DMS53 treated with DMSO at 0.1 percent for 48 hours (cell line): ENCODE results near the gene DIMT1.
A peak's percentile ranks its signal among the peaks of the same experiment; 100 is the strongest.

Source experiments
- DNase-seq: peaks from one replicate; lab custom pipeline; 2025; ENCODE audit not compliant: unreplicated experiment; lab: John Stamatoyannopoulos, UW

DIMT1 gene

DNA sequence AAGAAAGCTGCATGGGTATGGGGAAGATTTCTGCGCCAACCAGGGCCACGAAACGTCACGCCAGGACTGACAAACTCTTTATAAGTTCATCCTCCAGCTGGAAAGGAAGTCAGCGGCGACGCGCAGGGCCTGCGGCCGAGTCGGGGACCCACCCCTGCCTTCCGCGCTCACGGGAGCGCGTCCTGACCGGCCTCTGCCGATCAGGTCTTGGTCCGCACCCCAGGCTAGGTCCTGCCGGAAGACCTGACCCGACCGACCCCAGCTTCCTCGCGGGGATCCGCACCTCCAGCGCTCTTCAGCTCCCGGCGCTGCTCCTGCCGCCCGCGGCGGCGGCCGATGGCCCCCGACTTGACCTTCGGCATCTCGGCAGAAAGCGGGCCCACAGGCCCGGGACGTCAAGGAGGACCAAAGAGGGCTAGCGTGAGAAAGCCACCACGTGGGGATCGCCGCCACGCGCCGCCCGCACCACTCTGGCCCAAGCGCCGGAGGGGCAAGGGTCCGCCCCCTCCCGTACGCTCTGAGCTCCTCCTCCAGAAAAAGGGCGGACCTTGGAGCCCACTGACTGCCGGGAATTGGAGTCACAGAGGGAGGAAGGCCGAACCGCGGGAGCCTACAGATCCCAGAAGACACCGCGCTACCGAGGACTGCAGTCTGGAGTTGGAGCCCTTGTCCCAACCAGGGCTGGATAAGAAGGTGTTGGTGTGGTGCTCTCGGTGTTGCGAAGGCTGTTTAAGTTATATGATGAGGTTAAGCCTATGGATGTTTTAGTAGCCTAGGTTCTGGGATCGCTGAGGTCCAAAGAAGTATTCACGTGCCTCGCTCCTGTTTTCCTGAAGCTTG, at the start of gene DIMT1:
DIMT1 (minus strand) TSS at position 495 of the 840 bp plus-strand sequence; CDS start at position 362, 133 bp downstream.
- DNase-seq, result peak; percentile 97

GRCh38 chr5:62450259-62450658, 46.6 kb upstream of the DIMT1 start:
- no peak for DNase-seq

DNA sequence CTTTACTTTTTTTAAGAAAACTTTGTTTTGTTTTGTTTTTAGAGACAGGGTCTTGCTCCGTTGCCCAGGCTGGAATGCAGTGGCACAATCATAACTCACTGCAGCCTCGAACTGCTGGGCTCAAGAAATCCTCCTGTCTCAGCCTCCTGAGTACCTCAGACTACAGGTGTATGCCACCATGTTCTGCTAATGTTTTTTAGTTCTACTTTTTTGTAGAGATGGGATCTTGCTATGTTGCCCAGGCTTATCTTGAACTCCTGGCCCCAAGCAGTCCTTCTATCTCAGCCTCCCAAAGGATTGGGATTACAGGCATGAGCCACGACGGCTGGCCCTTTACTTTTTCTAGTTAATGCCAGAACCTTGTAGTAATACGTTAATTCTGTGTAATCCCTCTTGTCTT, 44.8 kb upstream of the DIMT1 start:
- no peak for DNase-seq

- DNase-seq, result no peak
Observed at GRCh38 chr5:62432621-62433064, 28.9 kb upstream of the DIMT1 start.

DNA sequence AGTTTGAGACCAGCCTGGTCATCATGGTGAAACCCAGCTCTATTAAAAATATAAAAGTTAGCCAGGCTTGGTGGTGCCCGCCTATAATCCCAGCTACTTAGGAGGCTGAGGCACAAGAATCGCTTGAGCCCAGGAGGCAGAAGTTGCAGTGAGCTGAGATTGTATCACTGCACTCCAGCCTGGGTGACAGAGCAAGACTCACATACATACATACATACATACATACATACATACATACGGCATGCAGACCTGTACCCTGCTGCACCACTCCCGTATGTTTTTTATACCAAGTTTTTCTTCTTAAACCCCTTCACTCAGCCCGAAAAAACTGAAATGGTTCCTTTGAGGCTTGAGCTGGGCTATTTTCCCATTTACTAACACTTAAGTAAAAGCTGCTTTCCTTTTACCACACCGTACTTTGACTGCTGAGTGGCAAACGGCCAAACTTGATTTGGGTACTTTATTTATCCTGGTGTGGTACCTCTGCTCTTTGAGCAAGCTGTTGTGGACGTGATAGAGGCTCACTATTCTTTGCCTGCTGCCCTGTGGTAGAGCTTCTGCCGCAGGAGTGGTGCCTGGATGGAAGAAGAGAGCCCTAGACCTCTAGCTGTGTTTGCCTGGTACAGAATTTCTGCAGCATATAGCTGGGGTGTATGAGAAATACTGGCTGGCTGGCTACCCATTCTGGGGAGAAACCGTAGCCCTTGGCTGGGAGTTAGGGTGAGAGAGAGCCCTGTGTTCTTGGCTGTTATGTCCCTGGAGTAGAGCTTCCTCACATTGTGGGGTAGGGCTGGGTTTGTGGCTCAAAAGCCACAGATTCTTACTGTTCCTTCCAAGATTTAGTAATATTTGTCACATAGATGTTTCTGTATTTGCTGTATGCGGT, 28.3 kb upstream of the DIMT1 start:
- DNase-seq, result no peak

GRCh38 chr5:62424763-62425162, 21.1 kb upstream of the DIMT1 start:
- no peak for DNase-seq

GRCh38 chr5:62421414-62421813, 17.7 kb upstream of the DIMT1 start:
- no peak for DNase-seq

DNA sequence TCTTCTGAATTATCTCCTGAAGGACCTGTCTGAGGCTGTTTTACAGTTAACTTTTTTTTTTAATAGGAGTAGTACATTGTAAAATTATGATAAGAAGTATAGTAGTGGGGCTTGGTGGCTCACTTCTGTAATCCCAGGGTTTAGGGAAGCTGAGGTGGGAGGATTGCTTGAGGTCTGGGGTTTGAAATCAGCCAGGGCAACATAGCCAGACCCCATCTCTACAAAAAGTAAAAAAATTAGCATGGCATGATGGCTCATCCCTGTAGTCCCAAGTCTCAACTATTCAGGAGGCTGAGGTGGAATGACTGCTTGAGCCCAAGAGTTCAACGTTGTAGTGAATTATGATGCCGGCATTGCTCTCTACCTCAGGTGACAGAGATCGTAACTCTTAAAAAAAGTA, 15.9 kb upstream of the DIMT1 start:
- no peak for DNase-seq

DNA sequence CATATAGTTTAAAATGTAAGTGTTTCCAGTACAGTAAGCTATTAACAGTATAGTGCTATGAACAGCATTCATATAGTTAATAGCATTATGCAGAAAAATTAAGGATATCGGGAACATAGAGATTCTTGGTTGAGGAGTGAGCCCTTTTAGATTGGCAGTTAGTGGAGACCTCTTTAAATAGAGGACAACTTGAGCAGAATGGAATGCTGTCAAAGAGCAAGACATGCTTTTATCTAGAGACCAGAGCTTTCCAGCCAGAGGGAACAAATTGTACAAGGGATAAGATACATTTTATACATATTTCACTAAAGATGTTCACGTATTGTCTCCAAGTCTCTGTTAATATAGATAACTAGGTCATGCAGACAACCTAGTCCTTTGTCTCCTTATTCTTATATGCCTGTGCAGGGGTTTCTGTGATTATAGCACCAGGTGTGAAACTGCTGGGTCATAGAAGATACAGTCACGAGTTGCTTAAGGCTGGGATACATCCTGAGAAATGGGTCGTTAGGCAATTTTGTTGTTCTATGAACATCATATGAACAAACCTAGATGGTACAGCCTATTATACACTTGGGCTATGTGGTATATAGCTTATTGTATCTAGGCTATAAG, 14.9 kb upstream of the DIMT1 start:
- DNase-seq, result no peak

DNA sequence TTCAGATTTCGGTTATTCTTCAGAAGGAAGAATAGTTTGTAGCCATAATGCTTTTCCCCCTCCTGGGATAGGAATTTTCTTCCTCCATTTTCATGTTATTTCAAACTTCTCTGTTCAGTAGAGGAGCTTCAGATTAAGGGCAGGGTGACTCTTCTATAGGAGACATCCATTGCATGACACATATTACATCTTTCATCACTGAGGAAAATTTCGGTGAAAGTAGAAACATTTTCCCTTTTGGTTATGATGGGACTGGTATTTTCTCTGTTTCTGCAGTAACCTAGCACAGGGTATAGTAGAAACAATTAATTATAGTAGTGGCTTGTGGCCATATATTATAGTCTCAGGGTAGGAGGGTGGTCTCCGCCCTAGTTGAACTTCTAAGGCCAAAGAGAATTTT, 10.0 kb upstream of the DIMT1 start:
- DNase-seq, result no peak

DNA sequence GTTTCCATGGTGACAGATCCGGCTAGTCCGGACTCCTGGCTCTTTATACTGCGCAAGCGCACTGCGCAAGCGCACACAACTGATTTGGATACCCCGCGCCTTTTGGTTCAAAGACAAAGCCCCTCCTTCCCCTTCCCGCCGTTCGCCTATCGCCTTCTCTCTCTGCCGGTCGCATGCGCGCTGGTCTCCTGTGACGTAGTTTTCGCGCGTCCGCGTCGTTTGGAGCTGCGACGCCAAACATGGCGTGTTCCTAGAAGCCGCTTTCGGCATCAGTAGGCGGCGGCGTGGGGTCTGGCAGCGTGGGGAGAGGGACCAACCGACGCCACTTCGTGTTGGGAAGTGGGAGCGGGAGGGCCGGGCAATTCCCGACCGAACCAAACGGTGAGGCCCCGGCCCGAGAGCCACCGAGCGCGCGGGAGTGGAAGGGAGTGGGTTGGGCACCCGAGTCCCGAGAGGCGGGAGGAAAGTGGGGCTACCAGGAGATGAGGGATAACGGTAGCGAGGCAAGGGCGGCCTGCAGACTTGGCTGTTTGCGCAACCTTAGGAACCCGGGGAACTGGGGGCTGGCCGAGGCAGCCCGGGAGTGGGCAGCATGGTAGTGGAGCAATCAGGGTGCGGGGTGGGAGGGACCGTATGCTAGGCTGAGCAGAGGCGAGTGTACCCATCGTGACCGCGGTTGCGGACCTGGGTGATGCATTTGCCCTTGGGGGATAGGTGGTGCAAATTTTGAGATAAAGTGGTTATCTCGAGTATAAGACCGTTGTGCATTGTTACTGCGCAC, 9.0 kb upstream of the DIMT1 start, which contains the start of gene IPO11:
IPO11 (plus strand) TSS at position 215 of the 781 bp plus-strand sequence. CDS start 24,517 bp downstream, outside the sequence.
- peak; percentile 98 for DNase-seq

DNA sequence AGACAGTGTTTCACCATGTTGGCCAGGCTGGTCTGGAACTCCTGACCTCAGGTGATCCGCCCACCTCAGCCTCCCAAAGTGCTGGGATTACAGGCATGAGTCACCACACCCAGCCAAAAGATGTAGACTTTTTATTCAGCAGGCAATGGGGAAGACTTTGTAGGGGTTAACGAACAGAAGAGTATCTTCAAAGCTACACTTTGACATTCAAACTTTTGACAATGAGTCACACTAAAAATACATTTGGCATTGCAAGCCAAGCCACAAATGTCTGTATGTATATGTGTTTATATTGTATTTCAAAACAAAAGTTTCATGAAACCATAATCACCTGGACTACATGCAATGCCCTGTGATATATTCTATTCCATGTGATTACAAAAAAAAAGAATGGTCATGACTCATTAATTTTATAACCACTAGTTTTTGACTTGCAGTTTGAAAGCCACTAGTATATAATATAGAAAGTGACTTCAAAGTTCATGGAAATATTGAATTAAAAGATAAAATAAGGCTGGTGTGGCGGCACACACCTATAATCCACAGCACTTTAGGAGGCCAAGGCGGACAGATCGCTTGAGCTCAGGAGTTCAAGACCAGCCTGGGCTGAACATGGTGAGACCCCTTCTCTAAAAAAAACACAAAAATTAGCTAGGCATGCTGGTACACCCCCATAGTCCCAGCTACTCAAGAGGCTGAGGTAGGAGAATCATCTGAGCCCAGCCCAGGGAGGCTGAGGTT, 8.3 kb downstream of the DIMT1 start:
- no peak for DNase-seq

- DNase-seq, result no peak
Observed at GRCh38 chr5:62386824-62387223, 16.9 kb downstream of the DIMT1 start.

- no peak for DNase-seq
Observed at GRCh38 chr5:62385816-62386400, 17.8 kb downstream of the DIMT1 start.

GRCh38 chr5:62385131-62385530, 18.6 kb downstream of the DIMT1 start:
- DNase-seq, result no peak

GRCh38 chr5:62376064-62376463, 27.6 kb downstream of the DIMT1 start:
- no peak for DNase-seq

DNA sequence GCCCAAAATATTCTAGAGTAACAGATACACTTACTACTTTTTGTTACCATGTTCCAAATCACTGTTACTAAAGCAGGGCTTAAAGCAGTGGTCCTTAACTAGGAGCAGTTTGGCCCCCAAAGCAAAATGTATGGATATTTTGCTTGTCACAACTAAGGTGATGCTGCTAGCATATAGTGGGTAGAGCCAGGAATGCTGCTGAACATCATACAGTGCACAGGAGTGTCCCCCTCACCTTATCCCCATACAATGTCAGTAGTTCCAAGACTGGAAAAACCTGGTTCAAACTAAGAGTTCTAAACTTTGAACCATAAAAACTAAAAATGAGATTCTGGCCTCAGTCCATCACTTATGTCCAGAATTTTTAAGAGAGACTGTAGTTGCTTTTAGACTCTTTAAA, 28.1 kb downstream of the DIMT1 start:
- DNase-seq, result no peak

DNA sequence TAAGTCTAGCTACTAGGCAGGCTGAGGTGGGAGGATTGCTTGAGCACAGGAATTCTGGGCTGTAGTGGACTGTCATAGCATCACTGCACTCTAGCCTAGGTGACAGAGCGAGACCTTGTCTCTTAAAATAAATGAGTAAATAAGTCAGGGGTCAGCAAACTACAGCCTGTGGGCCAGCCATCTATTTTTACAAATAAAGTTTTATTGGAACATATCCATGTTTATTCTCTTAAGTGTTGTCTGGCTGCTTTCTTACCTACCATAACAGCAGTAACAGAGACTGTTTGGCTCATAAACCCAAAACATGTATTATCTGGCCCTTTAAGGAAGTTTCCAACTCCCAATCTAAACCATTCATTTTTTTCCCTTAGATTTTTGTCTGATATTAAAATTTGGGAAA, 29.6 kb downstream of the DIMT1 start:
- DNase-seq, result no peak

GRCh38 chr5:62373382-62373781, 30.3 kb downstream of the DIMT1 start:
- DNase-seq, result no peak

DNA sequence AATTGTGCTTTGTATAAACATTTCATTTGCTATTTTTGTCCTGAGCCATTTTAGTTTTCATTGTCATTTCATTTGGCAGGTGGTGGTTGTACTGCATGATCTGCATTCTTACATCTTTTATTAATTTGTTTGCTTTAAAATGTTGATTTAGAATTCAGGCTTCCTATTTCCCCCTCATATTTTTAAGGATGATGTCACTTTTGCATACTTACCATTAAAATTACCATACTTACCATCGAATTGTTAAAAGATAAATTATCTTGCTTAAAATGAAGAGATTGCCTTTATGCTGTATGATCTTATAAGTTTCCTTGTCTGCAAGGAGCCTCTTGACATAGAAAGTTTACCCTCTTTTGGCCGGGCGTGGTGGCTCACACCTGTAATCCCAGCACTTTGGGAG, 31.1 kb downstream of the DIMT1 start:
- no peak for DNase-seq
